GM23338 (cell line): Measurements from ENCODE around the gene DST.

Experiments
- CREB1 ChIP-seq: fragments of 250-450 bp; sonication (Bioruptor Pico); IDR thresholded peaks from 2 replicates; pipeline ENCODE4 v1.5.0; 2020; ENCODE audit warnings: low read depth, mild to moderate bottlenecking, moderate library complexity
- CTCF ChIP-seq, 2 experiments: fragments of 200-600 bp in 1 of 2; sonication (generic) in 1 of 2; conservative IDR thresholded peaks; 2 replicates each; pipeline versions ENCODE4 v1.5.1 to v1.6.1; 2016 to 2017; ENCODE audit warnings: antibody characterized with exemption in 2 of 2, low read depth in 2 of 2, mild to moderate bottlenecking in 2 of 2, moderate library complexity in 1 of 2
- ETS1 ChIP-seq: IDR thresholded peaks from 2 replicates; pipeline ENCODE4 v1.6.1; 2016; ENCODE audit warnings: antibody characterized with exemption
- EZH2 ChIP-seq: fragments of 200-600 bp; sonication (generic); IDR thresholded peaks from one replicate; pipeline ENCODE4 v1.8.0; 2017; ENCODE audit warnings: antibody characterized with exemption, mild to moderate bottlenecking, low read depth; ENCODE audit not compliant: unreplicated experiment
- EZH2phosphoT487 ChIP-seq: fragments of 200-600 bp; sonication (generic); IDR thresholded peaks from one replicate; pipeline ENCODE4 v1.8.1; 2018; ENCODE audit warnings: antibody characterized with exemption; ENCODE audit not compliant: unreplicated experiment
- JUNB ChIP-seq: IDR thresholded peaks from one replicate; pipeline ENCODE4 v1.6.1; 2016; ENCODE audit warnings: antibody characterized with exemption; ENCODE audit not compliant: unreplicated experiment
- POLR2AphosphoS5 ChIP-seq: IDR thresholded peaks from 2 replicates; pipeline ENCODE4 v1.6.1; 2016; ENCODE audit warnings: antibody characterized with exemption, low read depth
- REST ChIP-seq: IDR thresholded peaks from one replicate; pipeline ENCODE4 v1.6.1; 2018; ENCODE audit warnings: antibody characterized with exemption; ENCODE audit not compliant: unreplicated experiment
- STAT1 ChIP-seq: IDR thresholded peaks from one replicate; pipeline ENCODE4 v1.6.1; 2016; ENCODE audit warnings: antibody characterized with exemption; ENCODE audit not compliant: unreplicated experiment
- ZNF114 ChIP-seq: fragments of 250-450 bp; sonication (Bioruptor Pico); IDR thresholded peaks from 2 replicates; pipeline ENCODE4 v1.5.0; 2020; ENCODE audit warnings: mild to moderate bottlenecking, moderate library complexity
- ZNF331 ChIP-seq: fragments of 250-450 bp; sonication (Bioruptor Pico); IDR thresholded peaks from 2 replicates; pipeline ENCODE4 v1.5.0; 2020; ENCODE audit warnings: low read depth, mild to moderate bottlenecking, moderate library complexity

- TF ChIP-seq EZH2 (no peak), CTCF (conservative IDR thresholded peaks at IDR 0.05; ENCODE audit: low read depth in 2 of 2) (no peak), POLR2AphosphoS5 (no peak), EZH2phosphoT487 (no peak), REST (no peak), ETS1 (no peak), CREB1 (no peak), ZNF331 (CRISPR knock-in tag) (no peak), STAT1 (no peak), JUNB (no peak), ZNF114 (CRISPR knock-in tag) (no peak)
Measured at GRCh38 chr6:56640374-56640773, 2.3 kb downstream of the DST start.
